Measurements from ENCODE around the gene RPH3AL.
"Not testable (repeated sequence)": the region's sequence is repeated elsewhere in the genome, so short reads cannot be mapped to it uniquely, and the experiment has no call there.

Gene RPH3AL

GRCh38 chr17:200586-200985 is 152.0 kb downstream of the RPH3AL start:
- no peak for DNase-seq (ENCODE audit: low spot score)

GRCh38 chr17:199806-200545 is 152.6 kb downstream of the RPH3AL start:
- no peak for DNase-seq (ENCODE audit: low spot score)

- DNase-seq (ENCODE audit: low spot score), result peak; percentile 36
Measured at GRCh38 chr17:199191-199604, 153.4 kb downstream of the RPH3AL start.

GRCh38 chr17:198225-198624 is 154.4 kb downstream of the RPH3AL start:
- not testable (repeated sequence) for DNase-seq (ENCODE audit: low spot score)

DNA sequence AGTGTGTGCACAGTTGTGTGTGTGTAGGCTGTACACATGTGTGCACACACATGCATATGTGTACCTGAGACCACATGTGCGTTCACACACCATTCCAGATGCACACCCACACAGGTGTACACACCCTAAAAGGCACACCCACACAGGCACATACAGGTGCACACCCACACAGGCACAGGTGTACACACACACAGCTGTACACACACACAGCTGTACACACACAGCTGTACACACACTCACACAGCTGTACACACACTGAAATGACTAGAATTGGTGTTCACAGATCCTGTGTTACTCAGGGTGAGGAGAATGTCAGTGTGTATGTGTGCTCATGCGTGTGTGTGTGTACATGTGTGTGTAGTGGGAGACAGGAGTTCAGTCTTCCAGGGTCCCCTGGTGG is 155.3 kb downstream of the RPH3AL start:
- no peak for DNase-seq (ENCODE audit: low spot score)

DNA sequence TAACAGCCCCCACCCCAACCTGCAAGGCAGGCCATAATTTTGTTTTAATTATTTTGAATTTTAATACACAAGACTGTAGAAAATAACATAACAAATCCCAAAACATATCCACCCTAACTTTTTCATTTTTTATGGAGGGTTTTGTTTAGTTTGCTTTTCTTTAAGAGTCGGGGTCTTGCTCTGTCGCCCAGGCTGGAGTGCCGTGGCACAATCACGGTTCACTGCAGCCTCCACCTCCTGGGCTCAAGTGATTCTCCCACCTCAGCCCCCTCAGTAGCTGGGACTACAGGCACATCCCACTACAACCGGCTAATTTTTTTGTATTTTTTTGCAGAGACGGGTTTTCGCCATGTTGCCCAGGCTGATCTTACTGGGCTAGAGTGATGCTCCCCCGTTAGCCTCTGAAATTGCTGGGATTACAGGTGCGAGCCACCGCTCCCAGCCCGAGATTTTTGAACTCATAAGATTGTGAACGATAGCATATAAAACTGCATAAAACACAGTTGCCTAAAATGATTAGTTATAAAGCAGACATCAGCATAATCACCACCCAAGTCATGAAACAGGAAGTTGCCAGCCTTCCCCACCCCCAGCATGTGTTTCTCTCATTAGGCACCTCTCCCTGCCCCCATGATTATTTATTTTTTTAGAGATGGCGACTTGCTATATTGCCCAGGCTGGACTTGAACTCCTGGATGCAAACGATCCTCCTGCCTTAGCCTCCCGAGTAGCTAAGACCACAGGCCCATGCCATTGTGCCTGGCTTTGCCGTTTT is 157.6 kb downstream of the RPH3AL start:
- DNase-seq (ENCODE audit: low spot score), result no peak

DNA sequence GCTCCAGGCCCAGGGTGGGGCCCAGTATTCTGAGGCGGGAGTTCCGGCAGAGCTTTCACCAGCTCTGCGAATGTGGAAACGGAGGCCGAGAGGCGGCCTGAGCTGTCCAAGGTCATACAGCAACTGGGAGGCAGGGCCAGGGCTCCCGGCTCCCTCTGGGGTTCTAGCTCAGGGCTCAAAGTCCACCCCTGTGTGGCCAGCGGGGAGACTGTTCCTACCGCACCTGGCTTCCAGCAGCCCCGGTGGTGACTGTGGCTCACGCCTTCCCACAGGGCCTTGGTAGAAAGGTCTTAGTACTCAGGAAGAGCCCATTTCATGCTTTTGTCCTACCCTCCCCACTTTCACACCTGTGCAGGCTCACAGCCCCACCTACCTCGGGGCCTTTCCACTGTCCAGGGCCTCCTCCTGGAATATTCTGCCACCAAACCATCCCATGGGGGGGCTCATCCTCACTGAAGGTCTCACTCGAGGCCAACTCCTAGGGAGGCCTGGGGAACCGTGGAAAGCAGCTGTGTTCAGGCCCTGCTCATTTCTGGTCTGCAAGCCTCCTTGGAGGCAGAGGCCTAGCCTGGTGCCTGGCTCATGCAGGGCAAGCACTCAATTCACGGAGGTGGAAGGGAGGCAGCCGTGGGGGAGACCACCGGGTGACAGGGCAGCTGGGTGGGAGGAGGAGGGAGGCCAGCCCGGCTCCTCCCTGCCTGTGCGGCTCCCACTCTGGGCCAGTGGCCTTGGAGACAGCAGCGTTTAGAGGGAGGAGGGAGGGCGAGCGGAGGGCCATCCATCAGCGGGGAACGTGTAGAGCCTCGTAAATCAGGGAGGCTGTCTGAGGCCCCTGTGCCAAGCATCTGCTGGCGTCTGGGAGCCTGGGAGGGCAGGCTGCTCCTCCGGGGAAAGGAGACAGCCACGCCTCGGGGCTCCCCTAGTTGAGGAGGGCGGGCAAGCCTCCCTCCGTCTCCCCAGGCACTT is 158.5 kb downstream of the RPH3AL start:
- DNase-seq (ENCODE audit: low spot score), result peak; percentile 59

DNA sequence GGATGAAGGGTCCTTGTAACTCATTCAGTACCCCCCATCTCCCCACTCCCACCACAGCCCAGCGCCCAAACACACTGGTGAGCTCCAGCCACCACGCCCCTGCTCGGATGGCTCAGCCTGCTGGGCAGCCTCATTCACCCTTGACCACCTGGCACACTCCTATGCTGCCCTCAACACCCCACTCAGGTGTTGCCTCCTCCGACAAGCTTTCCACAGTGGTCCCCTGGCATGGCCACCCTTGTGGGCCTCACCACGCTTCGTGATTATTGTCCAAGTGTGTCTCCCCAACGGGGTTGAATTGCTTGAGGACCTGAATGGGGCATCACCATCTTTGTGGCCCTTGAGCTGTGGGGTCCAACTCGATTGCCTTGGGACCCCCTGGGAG is 159.2 kb downstream of the RPH3AL start:
- no peak for DNase-seq (ENCODE audit: low spot score)

DNA sequence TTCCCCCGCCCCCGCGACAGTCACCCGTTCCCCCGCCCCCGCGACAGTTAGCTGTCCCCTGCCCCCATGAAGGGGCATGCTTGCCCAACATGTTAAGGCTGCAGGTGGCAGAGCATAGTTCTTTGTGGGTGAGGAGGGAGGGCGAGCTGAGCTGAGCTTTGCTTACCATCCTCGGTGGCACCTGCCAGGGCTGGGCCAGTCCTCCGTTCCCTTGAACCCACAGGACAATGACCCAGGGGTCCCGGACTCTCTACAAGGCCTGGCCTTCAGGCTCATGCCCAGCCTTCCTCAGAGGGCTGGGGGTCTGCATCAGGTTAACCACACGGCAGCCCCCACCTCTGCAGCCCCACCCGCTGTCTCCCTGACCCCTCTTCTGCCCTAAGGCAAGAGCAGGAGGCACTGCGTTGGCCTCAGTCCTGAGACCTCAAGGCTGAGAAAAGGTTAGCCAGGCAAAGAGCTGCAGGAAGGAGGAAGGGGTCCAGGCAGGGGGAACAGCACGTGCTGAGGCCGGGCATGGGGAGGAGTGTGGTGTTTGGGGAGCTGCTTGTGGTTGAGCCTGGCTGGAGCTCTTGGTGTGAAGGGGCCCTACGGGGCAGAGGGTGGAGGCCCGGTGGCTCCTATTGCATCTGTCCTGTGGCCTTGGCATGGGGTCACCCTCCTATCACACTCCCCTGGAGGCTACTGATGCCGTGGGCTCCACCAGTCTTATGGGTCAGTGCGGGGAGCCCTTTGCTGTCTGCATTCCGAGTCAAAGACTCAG is 159.8 kb downstream of the RPH3AL start:
- no peak for DNase-seq (ENCODE audit: low spot score)

GRCh38 chr17:189444-189843 is 163.2 kb downstream of the RPH3AL start:
- no peak for DNase-seq (ENCODE audit: low spot score)

DNA sequence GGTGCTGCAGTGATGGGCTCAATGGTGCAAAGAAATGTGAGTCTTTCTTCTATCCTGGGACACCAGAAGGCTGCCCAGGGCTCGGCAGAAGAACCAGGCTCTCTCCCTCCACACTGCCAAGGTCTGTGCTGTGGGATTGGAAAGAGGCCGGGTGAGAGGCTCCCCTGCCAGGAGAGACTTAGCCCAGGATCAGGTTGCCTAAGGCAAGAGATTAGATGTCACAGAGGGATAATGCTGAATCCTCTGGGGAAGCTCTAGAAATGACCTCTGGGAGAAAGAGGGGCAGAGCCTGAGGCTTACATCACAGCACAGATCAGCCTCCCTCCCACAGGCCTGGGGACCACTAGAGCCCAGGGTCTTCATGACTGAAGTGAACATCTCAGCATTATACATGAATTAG is 165.5 kb downstream of the RPH3AL start:
- DNase-seq (ENCODE audit: low spot score), result no peak

GRCh38 chr17:185445-186138 is 167.0 kb downstream of the RPH3AL start:
- DNase-seq (ENCODE audit: low spot score), result no peak

DNA sequence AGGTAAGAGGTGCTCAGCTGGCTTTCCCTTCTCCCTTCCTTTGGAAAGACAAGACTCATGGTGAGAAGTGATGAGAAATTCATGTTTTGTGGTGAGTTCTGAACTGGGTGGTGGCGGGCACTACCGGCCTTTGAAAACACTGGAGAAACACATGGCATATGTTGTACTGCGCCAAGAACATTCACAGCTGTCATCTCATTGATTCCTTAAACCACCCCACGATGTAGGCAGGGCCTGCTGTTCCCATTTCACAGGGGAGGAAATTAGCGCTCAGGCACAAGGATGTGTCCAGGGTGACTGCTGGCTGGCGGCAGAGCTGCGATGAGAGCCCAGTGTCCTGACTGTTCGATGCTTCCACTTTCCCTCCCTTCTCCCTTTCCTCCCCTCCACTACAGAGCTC is 169.6 kb downstream of the RPH3AL start:
- DNase-seq (ENCODE audit: low spot score), result peak; percentile 31

GRCh38 chr17:182050-182751 is 170.4 kb downstream of the RPH3AL start:
- no peak for DNase-seq (ENCODE audit: low spot score)

- DNase-seq (ENCODE audit: low spot score), result peak; percentile 22
Measured at GRCh38 chr17:181245-182049, 171.2 kb downstream of the RPH3AL start, which contains the start of gene DOC2B. Gene DOC2B (minus strand): TSS chr17:181650. CDS start chr17:181479, 171 bp downstream.

DNA sequence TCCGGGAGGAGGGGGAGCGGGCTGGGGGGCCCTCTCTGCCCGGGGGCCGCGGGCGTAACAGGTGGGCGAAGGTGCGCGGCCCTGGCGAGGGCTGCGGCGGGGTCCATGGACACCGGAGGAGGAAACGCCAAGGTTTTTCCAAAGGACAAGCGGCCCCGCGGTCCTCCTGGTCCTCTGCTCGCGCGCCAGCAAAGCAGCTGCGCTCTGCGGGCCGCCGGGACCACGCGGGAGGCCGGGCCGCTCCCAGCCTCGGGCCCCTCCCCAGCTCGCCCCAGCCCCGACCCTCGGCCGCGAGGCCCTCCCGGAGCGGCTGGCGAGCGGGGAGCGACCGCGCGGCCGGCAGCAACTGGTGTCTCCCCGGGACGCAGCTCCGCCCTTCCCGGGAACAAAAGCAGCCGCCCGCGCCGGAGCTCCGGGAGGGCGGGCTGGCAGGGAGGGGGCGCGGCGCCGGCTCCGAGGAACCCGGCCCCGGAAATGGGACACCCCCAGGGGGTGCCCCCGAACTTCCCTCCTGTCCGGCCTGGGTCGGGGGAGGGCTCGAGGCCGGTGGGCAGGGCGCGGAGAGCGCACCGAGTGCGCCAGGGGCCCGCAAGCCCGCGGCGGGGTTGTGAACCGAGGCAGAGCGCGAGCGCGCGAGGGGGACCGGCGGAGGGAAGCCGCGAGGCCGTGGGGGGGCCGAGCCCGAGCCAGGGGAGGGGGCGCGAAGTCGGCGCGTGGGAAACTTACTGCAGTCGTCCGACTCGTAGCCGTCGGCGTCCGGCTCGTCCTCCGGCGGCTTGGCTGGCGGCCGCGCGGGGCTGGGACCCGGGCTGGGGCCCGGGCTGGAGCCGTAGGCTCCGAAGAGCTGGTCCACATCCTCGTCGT is 172.0 kb downstream of the RPH3AL start:
- no peak for DNase-seq (ENCODE audit: low spot score)

DNA sequence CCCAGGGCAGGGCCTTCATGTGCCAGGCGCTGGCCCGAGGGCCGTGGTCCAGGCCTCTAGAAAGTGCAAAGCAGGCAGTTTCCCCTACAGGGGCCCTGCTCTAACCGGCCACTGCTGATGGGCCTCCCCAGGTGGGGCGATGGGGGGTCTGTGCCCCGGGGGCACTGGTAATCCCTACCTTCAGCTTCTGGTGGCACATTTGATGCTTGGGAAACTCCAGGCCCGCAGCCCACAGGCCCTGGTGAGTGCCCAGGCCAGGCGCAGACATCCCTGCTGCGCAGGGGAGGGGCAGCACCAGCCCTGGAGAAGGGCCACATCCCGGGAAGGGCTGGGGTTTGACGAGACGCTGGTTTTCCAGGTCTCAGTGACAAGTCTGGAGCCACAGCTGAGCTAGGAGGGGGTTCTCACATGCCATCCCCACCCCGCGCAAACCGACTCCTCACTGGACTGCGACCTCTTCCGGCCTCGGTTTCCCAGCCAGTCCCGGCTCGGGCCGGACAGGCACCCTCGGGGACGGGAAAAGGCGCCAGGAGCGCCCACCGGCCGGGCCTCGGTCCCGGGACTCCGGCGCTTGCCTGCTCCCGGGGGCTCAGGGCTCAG is 172.7 kb downstream of the RPH3AL start:
- no peak for DNase-seq (ENCODE audit: low spot score)

GRCh38 chr17:179066-179432 is 173.6 kb downstream of the RPH3AL start:
- DNase-seq (ENCODE audit: low spot score), result no peak
